Right lobe of liver (tissue), 4 donors: ENCODE results near the gene CIAO3.

ENCODE experiments used
- POLR2A ChIP-seq: fragments of 450-650 bp; IDR thresholded peaks from one replicate; pipeline ENCODE4 v1.6.1; 2017; ENCODE audit warnings: antibody characterized with exemption, mild to moderate bottlenecking
- TF ChIP-seq, protein P1 (sequence below), 4 donors: fragments of 200-600 bp in 3 of 4; fragments of 450-650 bp in 1 of 4; IDR thresholded peaks; one replicate each; pipeline versions ENCODE4 v1.5.1 to v1.8.0; 2016 to 2022; ENCODE audit warnings: antibody characterized with exemption in 4 of 4, mild to moderate bottlenecking in 2 of 4
- donor health status: DM: no; HTN: no; CAD: no.
- donor health status: DM: no; HTN: no; CAD: no.
- donor health status: DM: no; HTN: yes; CAD: no.

DNA sequence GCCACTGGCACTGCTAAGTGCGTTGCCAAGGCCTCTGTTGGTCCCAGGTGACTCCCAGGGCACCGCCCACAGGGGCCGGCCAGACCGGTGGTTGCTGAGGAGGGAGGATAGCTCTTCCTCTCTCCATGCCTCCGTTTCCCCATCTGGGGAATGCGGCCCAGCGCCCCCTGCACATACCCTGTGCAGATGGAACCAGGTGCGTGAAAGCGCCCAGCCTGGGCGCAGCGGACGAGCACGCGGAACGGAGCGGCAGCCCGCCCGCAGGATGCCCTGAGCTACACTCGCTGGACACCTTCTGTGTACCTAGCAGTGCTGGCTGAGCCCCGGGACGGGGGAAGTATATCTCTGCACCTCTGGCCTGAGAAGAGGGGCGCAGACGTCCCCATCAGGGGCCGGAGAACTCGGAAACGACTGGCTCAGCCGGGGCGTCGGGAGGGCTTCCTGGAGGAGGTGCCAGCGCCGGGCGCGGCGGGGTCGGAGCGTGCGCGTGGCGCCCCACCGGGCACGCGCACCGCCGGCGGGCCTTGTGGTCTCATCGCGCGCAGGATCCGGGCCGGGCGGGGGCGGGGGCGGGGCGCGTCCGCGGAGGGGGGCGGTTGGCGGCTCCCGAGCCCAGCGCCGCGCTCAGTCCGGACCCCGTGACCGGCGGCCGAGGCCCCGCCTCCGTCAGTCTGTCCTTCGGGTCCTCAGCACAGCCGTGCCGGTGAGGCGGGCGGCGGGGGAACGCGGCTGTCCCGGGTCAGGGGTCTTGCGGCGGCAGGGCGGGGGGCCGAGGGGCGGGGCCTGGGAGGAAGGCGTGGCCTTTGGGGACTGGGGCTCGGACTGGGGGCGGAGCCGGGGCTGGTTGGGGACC lies 14.1 kb downstream of the CIAO3 start, which contains the start of the genes CCDC78 and HAGHL:
- TF ChIP-seq, protein P1, sequence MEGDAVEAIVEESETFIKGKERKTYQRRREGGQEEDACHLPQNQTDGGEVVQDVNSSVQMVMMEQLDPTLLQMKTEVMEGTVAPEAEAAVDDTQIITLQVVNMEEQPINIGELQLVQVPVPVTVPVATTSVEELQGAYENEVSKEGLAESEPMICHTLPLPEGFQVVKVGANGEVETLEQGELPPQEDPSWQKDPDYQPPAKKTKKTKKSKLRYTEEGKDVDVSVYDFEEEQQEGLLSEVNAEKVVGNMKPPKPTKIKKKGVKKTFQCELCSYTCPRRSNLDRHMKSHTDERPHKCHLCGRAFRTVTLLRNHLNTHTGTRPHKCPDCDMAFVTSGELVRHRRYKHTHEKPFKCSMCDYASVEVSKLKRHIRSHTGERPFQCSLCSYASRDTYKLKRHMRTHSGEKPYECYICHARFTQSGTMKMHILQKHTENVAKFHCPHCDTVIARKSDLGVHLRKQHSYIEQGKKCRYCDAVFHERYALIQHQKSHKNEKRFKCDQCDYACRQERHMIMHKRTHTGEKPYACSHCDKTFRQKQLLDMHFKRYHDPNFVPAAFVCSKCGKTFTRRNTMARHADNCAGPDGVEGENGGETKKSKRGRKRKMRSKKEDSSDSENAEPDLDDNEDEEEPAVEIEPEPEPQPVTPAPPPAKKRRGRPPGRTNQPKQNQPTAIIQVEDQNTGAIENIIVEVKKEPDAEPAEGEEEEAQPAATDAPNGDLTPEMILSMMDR (IDR thresholded peaks at IDR 0.05): no peak
- no peak for TF ChIP-seq POLR2A
